Measurements from ENCODE around the gene FLRT1.

The FLRT1 gene

GRCh38 chr11:64015935-64016845, 19.5 kb upstream of the FLRT1 start:
- in situ Hi-C loops (cut with MboI; ENCODE audit: low sequenced_read_pairs, unreplicated experiment): no loop called here
- DNase-seq (ENCODE audit: low spot score): no peak
- no peak for TF ChIP-seq CTCF (IDR thresholded peaks at IDR 0.05; ENCODE audit: borderline replicate concordance, control extremely low read depth, extremely low read depth, insufficient read depth, missing control alignments)

- no peak for DNase-seq (ENCODE audit: low spot score)
- no peak for TF ChIP-seq CTCF (IDR thresholded peaks at IDR 0.05; ENCODE audit: borderline replicate concordance, control extremely low read depth, extremely low read depth, insufficient read depth, missing control alignments)
- in situ Hi-C loops (cut with MboI; ENCODE audit: low sequenced_read_pairs, unreplicated experiment): no loop called here
Observed at GRCh38 chr11:64017945-64018224, 17.8 kb upstream of the FLRT1 start.

GRCh38 chr11:64018310-64018709, 17.4 kb upstream of the FLRT1 start:
- in situ Hi-C loops (cut with MboI; ENCODE audit: low sequenced_read_pairs, unreplicated experiment): no loop called here
- no peak for TF ChIP-seq CTCF (IDR thresholded peaks at IDR 0.05; ENCODE audit: borderline replicate concordance, control extremely low read depth, extremely low read depth, insufficient read depth, missing control alignments)
- no peak for DNase-seq (ENCODE audit: low spot score)

- no peak for TF ChIP-seq CTCF (IDR thresholded peaks at IDR 0.05; ENCODE audit: borderline replicate concordance, control extremely low read depth, extremely low read depth, insufficient read depth, missing control alignments)
- in situ Hi-C loops (cut with MboI; ENCODE audit: low sequenced_read_pairs, unreplicated experiment): no loop called here
Observed at GRCh38 chr11:64019106-64020037, 16.4 kb upstream of the FLRT1 start.

GRCh38 chr11:64020976-64021756, 14.6 kb upstream of the FLRT1 start:
- no peak for DNase-seq (ENCODE audit: low spot score)
- in situ Hi-C loops (cut with MboI; ENCODE audit: low sequenced_read_pairs, unreplicated experiment): no loop called here
- no peak for TF ChIP-seq CTCF (IDR thresholded peaks at IDR 0.05; ENCODE audit: borderline replicate concordance, control extremely low read depth, extremely low read depth, insufficient read depth, missing control alignments)

More at GRCh38 chr11:64019106-64020037, 16.4 kb upstream of the FLRT1 start:
- no peak for DNase-seq (ENCODE audit: low spot score)

GRCh38 chr11:64021757-64022093, 14.0 kb upstream of the FLRT1 start:
- no peak for TF ChIP-seq CTCF (IDR thresholded peaks at IDR 0.05; ENCODE audit: borderline replicate concordance, control extremely low read depth, extremely low read depth, insufficient read depth, missing control alignments)
- in situ Hi-C loops (cut with MboI; ENCODE audit: low sequenced_read_pairs, unreplicated experiment): no loop called here
- DNase-seq (ENCODE audit: low spot score): no peak

Data from GM13976 (cell line).